ENCODE data around the gene CTRB1. TPM values are rescaled to one million over a fixed set of nuclear protein-coding genes. Genes with fewer than 3 reads are reported as not detected.

CTRB1 gene
- total RNA-seq, 4 donors from 2014 or later: not detected

GRCh38 chr16:75265911-75266701, 47.3 kb downstream of the CTRB1 start:
- no peak for TF ChIP-seq CTCF (IDR thresholded peaks at IDR 0.05; ENCODE audit: low read depth)

GRCh38 chr16:75266738-75267630, 48.2 kb downstream of the CTRB1 start:
- TF ChIP-seq CTCF (IDR thresholded peaks at IDR 0.05; ENCODE audit: low read depth): no peak

- TF ChIP-seq CTCF (IDR thresholded peaks at IDR 0.05; ENCODE audit: low read depth): no peak
These were observed 49.0 kb downstream of the CTRB1 start for GRCh38 chr16:75267631-75268264.

GRCh38 chr16:75271441-75272096, 52.8 kb downstream of the CTRB1 start:
- no peak for TF ChIP-seq CTCF (IDR thresholded peaks at IDR 0.05; ENCODE audit: low read depth)

- TF ChIP-seq CTCF (IDR thresholded peaks at IDR 0.05; ENCODE audit: low read depth): no peak
These were observed 53.3 kb downstream of the CTRB1 start for GRCh38 chr16:75272097-75272551.

- TF ChIP-seq CTCF (IDR thresholded peaks at IDR 0.05; ENCODE audit: low read depth): no peak
These were observed 54.5 kb downstream of the CTRB1 start for GRCh38 chr16:75273054-75273925.
